SKM-1 (cell line): ENCODE data around the gene RYR1.
"Not testable (repeated sequence)": the region's sequence is repeated elsewhere in the genome, so short reads cannot be mapped to it uniquely, and the experiment has no call there.

Experiments
- DNase-seq: peaks from one replicate; lab custom pipeline; 2025; ENCODE audit not compliant: unreplicated experiment; lab: John Stamatoyannopoulos, UW

The RYR1 gene

GRCh38 chr19:38537071-38537936, 103.8 kb downstream of the RYR1 start:
- DNase-seq = no peak

- no peak for DNase-seq
Measured at GRCh38 chr19:38538386-38538785, 104.9 kb downstream of the RYR1 start.

- no peak for DNase-seq
Measured at GRCh38 chr19:38538793-38539528, 105.5 kb downstream of the RYR1 start.

- no peak for DNase-seq
Measured at GRCh38 chr19:38539751-38540150, 106.3 kb downstream of the RYR1 start.

GRCh38 chr19:38542040-38542439, 108.5 kb downstream of the RYR1 start:
- no peak for DNase-seq

GRCh38 chr19:38543286-38543806, 109.9 kb downstream of the RYR1 start:
- DNase-seq = no peak

GRCh38 chr19:38543807-38544568, 110.5 kb downstream of the RYR1 start:
- DNase-seq = peak; percentile 33

- DNase-seq = peak; percentile 56
Measured at GRCh38 chr19:38544569-38545315, 111.3 kb downstream of the RYR1 start.

GRCh38 chr19:38545596-38545995, 112.1 kb downstream of the RYR1 start:
- no peak for DNase-seq

- DNase-seq = no peak
Measured at GRCh38 chr19:38547421-38547820, 113.9 kb downstream of the RYR1 start.

- DNase-seq = no peak
Measured at GRCh38 chr19:38549061-38549460, 115.6 kb downstream of the RYR1 start.

- no peak for DNase-seq
Measured at GRCh38 chr19:38549942-38550341, 116.5 kb downstream of the RYR1 start.

- no peak for DNase-seq
Measured at GRCh38 chr19:38550376-38550775, 116.9 kb downstream of the RYR1 start.

- DNase-seq = no peak
Measured at GRCh38 chr19:38551450-38551813, 117.9 kb downstream of the RYR1 start.

- not testable (repeated sequence) for DNase-seq
Measured at GRCh38 chr19:38553239-38553638, 119.7 kb downstream of the RYR1 start.

- DNase-seq = no peak
Measured at GRCh38 chr19:38554676-38555141, 121.2 kb downstream of the RYR1 start.

GRCh38 chr19:38555200-38555599, 121.7 kb downstream of the RYR1 start:
- no peak for DNase-seq

GRCh38 chr19:38556521-38557174, 123.2 kb downstream of the RYR1 start:
- no peak for DNase-seq

- no peak for DNase-seq
Measured at GRCh38 chr19:38557205-38557799, 123.8 kb downstream of the RYR1 start.

- not testable (repeated sequence) for DNase-seq
Measured at GRCh38 chr19:38558933-38559332, 125.4 kb downstream of the RYR1 start.
